ENCODE measurements around the gene NPAS3.

DNA sequence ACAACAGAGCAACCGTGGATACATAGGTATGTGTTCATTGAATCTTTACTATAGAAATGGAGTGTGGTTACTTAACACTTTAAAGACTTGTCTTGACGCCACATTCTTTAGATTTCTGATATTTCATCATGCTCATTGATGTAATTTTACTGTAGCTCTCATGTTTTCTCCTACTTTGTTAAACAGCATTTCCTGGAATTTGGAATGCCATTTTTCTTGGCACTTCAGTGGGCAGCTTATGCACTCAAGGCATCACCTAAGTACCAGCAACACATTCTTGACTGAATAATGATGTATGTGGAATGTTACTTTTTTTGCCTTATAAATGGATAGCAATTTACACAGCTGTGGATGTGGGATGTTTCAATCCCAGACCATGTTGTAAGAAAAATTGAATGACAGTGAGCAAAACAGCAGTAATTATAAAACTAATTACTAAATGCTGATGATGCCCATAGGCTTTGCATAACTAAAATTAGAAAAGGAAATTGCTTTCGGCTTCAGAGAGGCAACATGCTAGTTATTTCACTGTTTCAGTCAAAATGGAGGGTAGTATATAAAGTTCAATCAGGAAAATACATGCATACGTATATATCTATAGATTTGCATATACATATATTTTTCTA lies 298.5 kb downstream of the NPAS3 start:
- TF ChIP-seq, protein P1, sequence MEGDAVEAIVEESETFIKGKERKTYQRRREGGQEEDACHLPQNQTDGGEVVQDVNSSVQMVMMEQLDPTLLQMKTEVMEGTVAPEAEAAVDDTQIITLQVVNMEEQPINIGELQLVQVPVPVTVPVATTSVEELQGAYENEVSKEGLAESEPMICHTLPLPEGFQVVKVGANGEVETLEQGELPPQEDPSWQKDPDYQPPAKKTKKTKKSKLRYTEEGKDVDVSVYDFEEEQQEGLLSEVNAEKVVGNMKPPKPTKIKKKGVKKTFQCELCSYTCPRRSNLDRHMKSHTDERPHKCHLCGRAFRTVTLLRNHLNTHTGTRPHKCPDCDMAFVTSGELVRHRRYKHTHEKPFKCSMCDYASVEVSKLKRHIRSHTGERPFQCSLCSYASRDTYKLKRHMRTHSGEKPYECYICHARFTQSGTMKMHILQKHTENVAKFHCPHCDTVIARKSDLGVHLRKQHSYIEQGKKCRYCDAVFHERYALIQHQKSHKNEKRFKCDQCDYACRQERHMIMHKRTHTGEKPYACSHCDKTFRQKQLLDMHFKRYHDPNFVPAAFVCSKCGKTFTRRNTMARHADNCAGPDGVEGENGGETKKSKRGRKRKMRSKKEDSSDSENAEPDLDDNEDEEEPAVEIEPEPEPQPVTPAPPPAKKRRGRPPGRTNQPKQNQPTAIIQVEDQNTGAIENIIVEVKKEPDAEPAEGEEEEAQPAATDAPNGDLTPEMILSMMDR (conservative IDR thresholded peaks at IDR 0.05) = no peak
- TF ChIP-seq EZH2 (IDR thresholded peaks at IDR 0.05; ENCODE audit: low read depth) = no peak
